Testis (tissue), 3 donors: ENCODE data around the gene MRPL12. TPM values are rescaled to one million over a fixed set of nuclear protein-coding genes. Genes with fewer than 3 reads are reported as not detected.

Experiments
- DNase-seq: peaks from one replicate; pipeline ENCODE4 v3.0.0-alpha.2; 2019
- H3K27ac ChIP-seq, 2 donors: fragments of 200-600 bp; sonication (generic); one replicate each; pipeline ENCODE4 v1.5.1; 2019
- H3K27me3 ChIP-seq: fragments of 200-600 bp; sonication (generic); one replicate; pipeline ENCODE4 v1.5.1; 2019
- H3K36me3 ChIP-seq: fragments of 200-600 bp; sonication (generic); one replicate; pipeline ENCODE4 v1.5.1; 2017; ENCODE audit warnings: low read depth; ENCODE audit errors: missing control alignments
- H3K4me1 ChIP-seq: fragments of 200-600 bp; sonication (generic); one replicate; pipeline ENCODE4 v1.5.1; 2019
- H3K4me3 ChIP-seq, 2 donors: fragments of 200-600 bp; sonication (generic); one replicate each; pipeline ENCODE4 v1.5.1; 2017 to 2019
- H3K9me3 ChIP-seq: fragments of 200-600 bp; sonication (generic); one replicate; pipeline ENCODE4 v1.5.1; 2017
- CTCF ChIP-seq, 3 experiments: fragments of 450-650 bp in 2 of 3; fragments of 200-600 bp in 1 of 3; sonication (generic) in 1 of 3; IDR thresholded peaks; one replicate each; pipeline ENCODE4 v1.5.1; 2016 to 2019; ENCODE audit warnings: antibody characterized with exemption in 3 of 3, mild to moderate bottlenecking in 2 of 3, moderate library complexity in 1 of 3
- POLR2A ChIP-seq: fragments of 450-650 bp; IDR thresholded peaks from one replicate; pipeline ENCODE4 v1.6.1; 2017; ENCODE audit warnings: antibody characterized with exemption, mild to moderate bottlenecking, moderate library complexity
- WGBS, 2 donors: methylation state at CpG; one replicate each; pipeline ENCODE4 v1.1.5; 2018; 5-methylcytosine and 5-hydroxymethylcytosine counted together
- intact Hi-C: fragments of 100-400 bp; cut with DNase I; formaldehyde crosslinking; loops from one replicate; pipeline ENCODE4 v1.15.1; 2023; ENCODE audit warnings: low total_unique reads
- polyA plus RNA-seq: library from polyadenylated mRNA; stranded (reverse); fragments of 350-450 nt; fragmentation: Illumina TruSeq; extraction: RNeasy Lipid Tissue Mini Kit (QIAGEN cat#74804); gene quantifications from one replicate; pipeline ENCODE4 v1.2.3, GENCODE V29; 2014; ENCODE audit warnings: low read depth, low replicate concordance; ENCODE audit not compliant: insufficient read depth
- total RNA-seq, 2 donors: library from RNA; depleted of rRNA; stranded (reverse); fragments of >200 nt; gene quantifications; one replicate each; pipeline ENCODE4 v1.2.3, GENCODE V29; 2016

Gene MRPL12
- total and polyA plus RNA-seq, 3 donors from 2014 or later, result 54.7 to 58.0 (median 57.2) TPM

- no peak overlapping the region for H3K27ac ChIP-seq
- no peak for DNase-seq
- H3K4me1 ChIP-seq, result peaks cover 13% of the 10 kb centered on the region
- no peaks in the 10 kb centered on the region for H3K36me3 ChIP-seq
- no peaks in the 10 kb centered on the region for H3K9me3 ChIP-seq
- intact Hi-C loops, result no loop called here
- H3K27me3 ChIP-seq, result no peaks in the 10 kb centered on the region
- no peak overlapping the region for H3K4me3 ChIP-seq
- TF ChIP-seq CTCF (IDR thresholded peaks at IDR 0.05) (no peak), POLR2A (no peak)
- 85 to 89% methylated on average over 15 to 25 of the region's 25 CpGs for WGBS, 2 donors
Measured at GRCh38 chr17:81697261-81698044, 5.7 kb upstream of the MRPL12 start.

DNA sequence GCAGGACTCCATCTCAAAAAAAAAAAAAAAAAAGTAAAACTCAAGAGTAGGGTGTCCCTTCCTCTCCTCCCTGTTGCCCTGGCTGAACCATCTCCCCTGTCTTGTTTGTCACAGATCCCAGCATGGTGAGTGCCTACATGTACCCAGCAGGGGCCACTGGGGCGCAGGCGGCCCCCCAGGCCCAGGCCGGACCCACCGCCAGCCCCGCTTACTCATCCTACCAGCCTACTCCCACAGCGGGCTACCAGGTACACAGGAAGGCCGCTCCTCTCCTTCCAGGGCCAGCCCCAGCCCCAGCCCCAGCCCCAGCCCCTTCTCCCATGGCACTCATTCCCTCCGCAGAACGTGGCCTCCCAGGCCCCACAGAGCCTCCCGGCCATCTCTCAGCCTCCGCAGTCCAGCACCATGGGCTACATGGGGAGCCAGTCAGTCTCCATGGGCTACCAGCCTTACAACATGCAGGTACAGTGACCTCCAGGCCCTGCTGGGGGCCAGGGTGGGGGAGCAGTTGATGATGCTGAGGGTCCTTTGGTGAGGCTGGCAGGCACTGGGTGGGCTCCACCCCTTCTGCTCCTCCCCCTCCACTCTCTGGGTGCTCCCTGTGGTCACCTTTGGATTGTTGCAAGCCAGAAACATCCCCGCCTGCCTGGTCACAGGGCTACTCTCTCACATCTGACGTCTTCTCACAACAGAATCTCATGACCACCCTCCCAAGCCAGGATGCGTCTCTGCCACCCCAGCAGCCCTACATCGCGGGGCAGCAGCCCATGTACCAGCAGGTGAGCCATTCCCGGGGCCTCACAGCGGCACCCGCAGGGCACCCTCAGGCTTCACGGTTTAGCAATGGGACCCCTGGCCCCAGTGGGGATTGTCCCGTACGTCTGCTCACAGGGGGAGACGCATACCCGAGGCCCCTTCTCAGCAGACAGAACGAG lies 2.5 kb upstream of the MRPL12 start:
- H3K4me3 ChIP-seq, result no peak overlapping the region
- WGBS, 2 donors, result 87 to 88% methylated on average over 23 to 25 of the region's 25 CpGs
- no peaks in the 10 kb centered on the region for H3K27me3 ChIP-seq
- H3K36me3 ChIP-seq, result no peaks in the 10 kb centered on the region
- no peak for TF ChIP-seq CTCF (IDR thresholded peaks at IDR 0.05)
- TF ChIP-seq POLR2A, result no peak
- DNase-seq, result no peak
- H3K9me3 ChIP-seq, result no peaks in the 10 kb centered on the region
- intact Hi-C loops, result no loop called here
- no peak overlapping the region for H3K27ac ChIP-seq
- peaks cover 23% of the 10 kb centered on the region for H3K4me1 ChIP-seq

- intact Hi-C loops, result no loop called here
- H3K4me1 ChIP-seq, result peaks cover 23% of the 10 kb centered on the region
- no peak overlapping the region for H3K27ac ChIP-seq
- H3K27me3 ChIP-seq, result no peaks in the 10 kb centered on the region
- no peaks in the 10 kb centered on the region for H3K9me3 ChIP-seq
- no peak overlapping the region for H3K4me3 ChIP-seq
- TF ChIP-seq POLR2A (no peak), CTCF (IDR thresholded peaks at IDR 0.05) (no peak)
- WGBS, 2 donors, result 67 to 72% methylated on average over 22 to 23 of the region's 23 CpGs
- no peak for DNase-seq
- no peaks in the 10 kb centered on the region for H3K36me3 ChIP-seq
Measured at GRCh38 chr17:81701288-81702071, 1.7 kb upstream of the MRPL12 start.

DNA sequence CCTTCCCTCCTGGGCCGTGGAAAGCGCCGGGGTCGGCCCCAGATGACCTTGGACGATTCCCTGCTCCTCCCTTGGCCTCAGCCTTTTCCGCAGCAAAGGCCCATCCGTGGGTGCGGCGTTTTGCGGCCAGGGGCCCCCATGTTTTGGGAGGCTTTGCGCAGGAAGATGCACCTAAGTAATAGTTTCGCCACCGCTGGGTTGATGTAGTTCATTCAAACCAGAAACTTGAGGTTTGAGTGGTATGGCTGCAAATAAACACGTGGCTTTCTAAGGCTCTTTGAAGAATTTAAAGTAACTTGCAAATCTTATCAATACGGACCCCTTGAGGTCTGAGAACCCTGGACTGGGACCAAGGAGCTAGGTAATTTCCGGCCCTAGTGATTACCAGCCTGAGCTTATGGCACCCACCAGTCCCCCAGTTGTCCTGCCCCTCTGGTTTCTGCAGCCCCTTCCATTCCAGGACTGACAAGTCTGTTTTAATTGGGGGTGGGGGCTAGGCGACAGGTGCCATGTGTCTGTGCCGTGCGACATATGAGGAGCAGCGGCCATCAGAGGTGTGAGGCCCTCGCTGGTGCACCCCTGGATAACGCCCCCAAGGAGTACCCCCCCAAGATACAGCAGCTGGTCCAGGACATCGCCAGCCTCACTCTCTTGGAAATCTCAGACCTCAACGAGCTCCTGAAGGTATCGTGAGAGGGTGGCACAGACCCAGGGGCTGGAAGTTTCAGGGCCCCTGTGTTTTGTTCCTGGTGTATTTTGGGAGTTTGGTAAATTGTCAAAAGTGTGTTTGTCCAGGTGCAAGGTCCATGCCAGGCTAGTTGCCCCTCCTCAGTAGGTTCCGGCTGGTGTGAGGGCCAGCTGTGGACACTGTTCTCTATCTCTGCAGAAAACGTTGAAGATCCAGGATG lies 834 bp downstream of the MRPL12 start:
- Histone ChIP-seq H3K36me3 (no peaks in the 10 kb centered on the region), H3K4me1 (peaks cover 23% of the 10 kb centered on the region), H3K4me3 (peak overlapping the region; percentile 90 to 95), H3K9me3 (no peaks in the 10 kb centered on the region), H3K27ac (peak overlapping the region; percentile 80 to 91), H3K27me3 (no peaks in the 10 kb centered on the region)
- TF ChIP-seq POLR2A (no peak), CTCF (IDR thresholded peaks at IDR 0.05) (no peak)
- no peak for DNase-seq
- intact Hi-C loops, result no loop called here
- 22 to 31% methylated on average over 14 to 23 of the region's 27 CpGs for WGBS, 2 donors
